Liver (tissue), 9 donors: ENCODE measurements around the gene RNASE13. TPM values are rescaled to one million over a fixed set of nuclear protein-coding genes. Genes with fewer than 3 reads are reported as not detected.

Source experiments
- DNase-seq: peaks from one replicate; pipeline ENCODE4 v3.0.0-alpha.2; 2017; ENCODE audit warnings: low spot score
- H3K27ac ChIP-seq, 2 donors: one replicate each; pipeline ENCODE4 v1.7.0; 2013; ENCODE audit warnings: inconsistent platforms in 2 of 2, low read length in 2 of 2, control low read depth in 1 of 2, low read depth in 1 of 2, mild to moderate bottlenecking in 1 of 2
- H3K27me3 ChIP-seq, 4 donors: one replicate each; pipeline versions ENCODE4 v1.6.1 to v1.7.0; 2013; ENCODE audit warnings: low read length in 3 of 4, inconsistent platforms in 1 of 4, mild to moderate bottlenecking in 1 of 4, moderate library complexity in 1 of 4; ENCODE audit not compliant: control insufficient read depth in 4 of 4, insufficient read depth in 4 of 4
- H3K36me3 ChIP-seq, 4 donors: one replicate each; pipeline versions ENCODE4 v1.6.1 to v1.7.0; 2013; ENCODE audit warnings: low read length in 3 of 4, mild to moderate bottlenecking in 3 of 4, low read depth in 1 of 4, moderate library complexity in 1 of 4; ENCODE audit not compliant: control insufficient read depth in 4 of 4, insufficient read depth in 3 of 4
- H3K4me1 ChIP-seq, 4 donors: one replicate each; pipeline versions ENCODE4 v1.6.1 to v1.7.0; 2013; ENCODE audit warnings: low read length in 3 of 4, mild to moderate bottlenecking in 3 of 4, moderate library complexity in 1 of 4; ENCODE audit not compliant: control insufficient read depth in 4 of 4, insufficient read depth in 4 of 4
- H3K4me3 ChIP-seq, 3 donors: one replicate each; pipeline versions ENCODE4 v1.6.1 to v1.7.0; 2013; ENCODE audit warnings: low read length in 3 of 3, control low read depth in 1 of 3, low read depth in 1 of 3, mild to moderate bottlenecking in 1 of 3
- H3K9ac ChIP-seq, 2 donors: one replicate each; pipeline ENCODE4 v1.7.0; 2013; ENCODE audit warnings: low read length in 2 of 2, mild to moderate bottlenecking in 2 of 2, moderate library complexity in 2 of 2, control low read depth in 1 of 2, low read depth in 1 of 2
- H3K9me3 ChIP-seq, 4 donors: one replicate each; pipeline versions ENCODE4 v1.6.1 to v1.7.0; 2013; ENCODE audit warnings: low read length in 3 of 4; ENCODE audit not compliant: control insufficient read depth in 4 of 4
- ATF3 ChIP-seq: IDR thresholded peaks from 2 replicates; pipeline ENCODE4 v1.6.1; 2016; ENCODE audit warnings: antibody characterized with exemption
- CTCF ChIP-seq: fragments of 150-350 bp; IDR thresholded peaks from 2 replicates; pipeline ENCODE4 v1.5.1; 2017; ENCODE audit warnings: improper control_type of control experiment, low read depth, low read length; ENCODE audit not compliant: missing input control
- EGR1 ChIP-seq, 2 donors: IDR thresholded peaks; 2 replicates each; pipeline ENCODE4 v1.6.1; 2016 to 2018; ENCODE audit warnings: antibody characterized with exemption in 2 of 2, low read depth in 2 of 2
- FOXA1 ChIP-seq: IDR thresholded peaks from 2 replicates; pipeline ENCODE4 v1.6.1; 2016; ENCODE audit warnings: antibody characterized with exemption
- FOXA2 ChIP-seq: IDR thresholded peaks from 2 replicates; pipeline ENCODE4 v1.6.1; 2016; ENCODE audit warnings: antibody characterized with exemption
- HNF4A ChIP-seq, 2 donors: conservative IDR thresholded peaks; 2 replicates each; pipeline ENCODE4 v1.6.1; 2016; ENCODE audit warnings: antibody characterized with exemption in 2 of 2, mild to moderate bottlenecking in 2 of 2
- JUND ChIP-seq, 2 donors: IDR thresholded peaks; 2 replicates each; pipeline ENCODE4 v1.6.1; 2016; ENCODE audit warnings: antibody characterized with exemption in 2 of 2
- MAX ChIP-seq: IDR thresholded peaks from 2 replicates; pipeline ENCODE4 v1.6.1; 2016; ENCODE audit warnings: antibody characterized with exemption
- NR2F2 ChIP-seq: IDR thresholded peaks from 2 replicates; pipeline ENCODE4 v1.6.1; 2016; ENCODE audit warnings: antibody characterized with exemption
- RAD21 ChIP-seq, 2 donors: IDR thresholded peaks; 2 replicates each; pipeline ENCODE4 v1.6.1; 2016; ENCODE audit warnings: antibody characterized with exemption in 2 of 2, mild to moderate bottlenecking in 2 of 2
- REST ChIP-seq: IDR thresholded peaks from 2 replicates; pipeline ENCODE4 v1.6.1; 2016; ENCODE audit warnings: antibody characterized with exemption, mild to moderate bottlenecking
- RXRA ChIP-seq, 2 donors: IDR thresholded peaks; 2 replicates each; pipeline ENCODE4 v1.6.1; 2017 to 2018; ENCODE audit warnings: antibody characterized with exemption in 2 of 2, mild to moderate bottlenecking in 1 of 2
- SP1 ChIP-seq: IDR thresholded peaks from 2 replicates; pipeline ENCODE4 v1.6.1; 2018; ENCODE audit warnings: antibody characterized with exemption, mild to moderate bottlenecking
- TAF1 ChIP-seq: conservative IDR thresholded peaks from 2 replicates; pipeline ENCODE4 v1.6.1; 2016; ENCODE audit warnings: antibody characterized with exemption, mild to moderate bottlenecking
- YY1 ChIP-seq: IDR thresholded peaks from 2 replicates; pipeline ENCODE4 v1.6.1; 2016; ENCODE audit warnings: antibody characterized with exemption, mild to moderate bottlenecking
- ZBTB33 ChIP-seq: IDR thresholded peaks from 2 replicates; pipeline ENCODE4 v1.6.1; 2016; ENCODE audit warnings: antibody characterized with exemption
- WGBS: extraction: QIAGEN DNeasy Blood & Tissue Kit; methylation state at CpG from one replicate; pipeline ENCODE4 v1.1.7; 2013; 5-methylcytosine and 5-hydroxymethylcytosine counted together
- polyA plus RNA-seq, 2 donors: library from polyadenylated mRNA; stranded (reverse) in 1 of 2; unstranded in 1 of 2; fragments of 200-250 nt in 1 of 2; fragments of >200 nt in 1 of 2; fragmentation: Nextera tagmentation in 1 of 2; extraction: Ambion mirVana in 1 of 2; gene quantifications; one replicate each; pipeline versions ENCODE4 v1.2.1 to v1.2.3, GENCODE V29; 2013 to 2015
- total RNA-seq, 2 donors: library from RNA; depleted of rRNA; stranded (reverse); fragments of >200 nt; gene quantifications; one replicate each; pipeline ENCODE4 v1.2.3, GENCODE V29; 2014
- donor health status: healthy.
- donor health status: healthy.
- donor health status: healthy.
- donor health status: healthy.
- donor health status: healthy.

RNASE13 gene
- total and polyA plus RNA-seq, 4 donors = 0.05 to 0.08 TPM; not detected in 2

- Histone ChIP-seq H3K9me3 (no peaks in the 10 kb centered on the region), H3K4me3 (no peak overlapping the region), H3K27ac (no peak overlapping the region), H3K36me3 (peaks cover 11 to 63% (median 42%) of the 10 kb centered on the region in 4 donors), H3K4me1 (peaks cover 9 to 29% (median 18%) of the 10 kb centered on the region in 4 donors), H3K9ac (no peak overlapping the region), H3K27me3 (no peaks in the 10 kb centered on the region)
- TF ChIP-seq EGR1 (IDR thresholded peaks at IDR 0.05; ENCODE audit: low read depth in 2 of 2) (no peak), SP1 (no peak), FOXA1 (no peak), ATF3 (no peak), YY1 (no peak), FOXA2 (no peak), HNF4A (conservative IDR thresholded peaks at IDR 0.05) (no peak), MAX (no peak), RXRA (IDR thresholded peaks at IDR 0.05) (no peak), RAD21 (IDR thresholded peaks at IDR 0.05) (no peak), NR2F2 (no peak), ZBTB33 (no peak), REST (no peak), JUND (IDR thresholded peaks at IDR 0.05) (no peak)
- no peak for DNase-seq
- 95% methylated on average over 2 of the region's 2 CpGs for WGBS
Observed at GRCh38 chr14:21084396-21084795, 49.8 kb upstream of the RNASE13 start.

GRCh38 chr14:21083565-21084325 is 49.1 kb upstream of the RNASE13 start:
- Histone ChIP-seq H3K36me3 (peaks cover 11 to 64% (median 45%) of the 10 kb centered on the region in 4 donors), H3K4me3 (no peak overlapping the region), H3K27ac (no peak overlapping the region), H3K27me3 (no peaks in the 10 kb centered on the region), H3K4me1 (peaks cover 9 to 29% (median 18%) of the 10 kb centered on the region in 4 donors), H3K9me3 (no peaks in the 10 kb centered on the region), H3K9ac (no peak overlapping the region)
- TF ChIP-seq ATF3 = no peak
- TF ChIP-seq FOXA2 = no peak
- no peak for TF ChIP-seq NR2F2
- TF ChIP-seq HNF4A (conservative IDR thresholded peaks at IDR 0.05) = peak; percentile 39 to 40
- no peak for TF ChIP-seq TAF1
- no peak for TF ChIP-seq REST
- no peak for TF ChIP-seq FOXA1
- TF ChIP-seq EGR1 (IDR thresholded peaks at IDR 0.05; ENCODE audit: low read depth in 2 of 2) = no peak
- TF ChIP-seq MAX = no peak
- no peak for TF ChIP-seq CTCF
- no peak for TF ChIP-seq JUND (IDR thresholded peaks at IDR 0.05)
- peak; percentile 34 to 43 for TF ChIP-seq RXRA (IDR thresholded peaks at IDR 0.05)
- TF ChIP-seq SP1 = peak; percentile 25
- TF ChIP-seq RAD21 (IDR thresholded peaks at IDR 0.05) = no peak
- TF ChIP-seq YY1 = no peak
- DNase-seq = no peak
- WGBS = 79% methylated on average over 11 of the region's 11 CpGs
